Measurements from ENCODE around the gene NVL.

The NVL gene

DNA sequence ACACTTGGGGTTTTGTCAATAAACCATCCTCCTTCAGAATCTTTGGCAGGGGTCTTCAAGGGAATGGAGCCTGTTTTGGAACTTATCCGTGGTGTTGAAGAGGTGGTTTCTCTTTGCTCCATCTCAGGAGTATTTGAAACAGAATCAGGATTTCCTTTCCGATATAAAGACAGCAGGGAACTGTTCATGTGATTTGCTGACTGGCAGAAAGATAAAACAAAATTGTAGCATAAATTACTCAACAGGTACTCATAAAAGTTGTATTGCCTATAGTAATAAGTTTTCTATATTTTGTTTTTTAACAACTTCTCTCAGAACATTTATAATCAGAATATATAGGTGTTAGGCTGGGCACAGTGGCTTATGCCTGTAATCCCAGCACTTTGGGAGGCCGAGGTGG lies 21.9 kb downstream of the NVL start:
- no peak for DNase-seq (ENCODE audit: low spot score)
- TF ChIP-seq CTCF (IDR thresholded peaks at IDR 0.05; ENCODE audit: extremely low read depth, missing control alignments), result no peak

- no peak for DNase-seq (ENCODE audit: low spot score)
- no peak for TF ChIP-seq CTCF (IDR thresholded peaks at IDR 0.05; ENCODE audit: extremely low read depth, missing control alignments)
Measured at GRCh38 chr1:224304767-224305166, 25.2 kb downstream of the NVL start.

DNA sequence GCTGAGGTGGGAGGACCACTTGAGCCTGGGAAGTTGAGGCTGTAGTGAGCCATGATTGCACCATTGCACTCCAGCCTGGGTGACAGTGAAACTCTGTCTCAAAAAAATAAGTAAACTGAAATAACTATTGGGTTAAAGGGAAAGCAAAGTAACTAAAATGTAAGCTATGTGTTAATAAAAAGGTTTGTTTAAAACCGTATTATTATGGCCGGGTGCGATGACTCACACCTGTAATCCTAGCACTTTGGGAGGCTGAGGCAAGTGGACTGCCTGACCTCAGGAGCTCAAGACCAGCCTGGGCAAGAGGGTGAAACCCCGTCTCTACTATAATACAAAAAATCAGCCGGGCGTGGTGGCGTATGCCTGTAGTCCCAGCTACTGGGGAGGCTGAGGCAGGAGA lies 27.0 kb downstream of the NVL start:
- TF ChIP-seq CTCF (IDR thresholded peaks at IDR 0.05; ENCODE audit: extremely low read depth, missing control alignments), result no peak
- no peak for DNase-seq (ENCODE audit: low spot score)

DNA sequence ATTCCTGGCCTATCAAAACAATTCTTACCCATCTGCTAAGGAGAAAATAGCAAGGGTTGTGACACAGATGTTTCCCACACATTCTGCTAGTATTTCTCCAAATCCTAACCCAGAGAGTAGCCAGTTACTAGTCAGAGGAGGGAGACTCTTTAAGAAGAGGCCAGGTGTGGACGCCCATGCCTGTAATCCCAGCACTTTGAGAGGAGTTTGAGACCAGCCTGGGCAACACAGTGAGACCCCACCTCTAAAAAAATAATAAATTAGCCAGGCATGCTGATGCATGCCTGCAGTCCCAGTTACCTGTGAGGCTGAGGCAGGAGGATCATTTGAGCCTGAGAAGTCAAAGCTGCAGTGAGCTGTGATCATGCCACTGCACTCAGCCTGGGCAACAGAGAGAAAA lies 28.6 kb downstream of the NVL start:
- DNase-seq (ENCODE audit: low spot score), result no peak

GRCh38 chr1:224300346-224300745 lies 29.6 kb downstream of the NVL start:
- no peak for TF ChIP-seq CTCF (IDR thresholded peaks at IDR 0.05; ENCODE audit: extremely low read depth, missing control alignments)

More for the DNA sequence above, 28.6 kb downstream of the NVL start:
- no peak for TF ChIP-seq CTCF (IDR thresholded peaks at IDR 0.05; ENCODE audit: extremely low read depth, missing control alignments)

DNA sequence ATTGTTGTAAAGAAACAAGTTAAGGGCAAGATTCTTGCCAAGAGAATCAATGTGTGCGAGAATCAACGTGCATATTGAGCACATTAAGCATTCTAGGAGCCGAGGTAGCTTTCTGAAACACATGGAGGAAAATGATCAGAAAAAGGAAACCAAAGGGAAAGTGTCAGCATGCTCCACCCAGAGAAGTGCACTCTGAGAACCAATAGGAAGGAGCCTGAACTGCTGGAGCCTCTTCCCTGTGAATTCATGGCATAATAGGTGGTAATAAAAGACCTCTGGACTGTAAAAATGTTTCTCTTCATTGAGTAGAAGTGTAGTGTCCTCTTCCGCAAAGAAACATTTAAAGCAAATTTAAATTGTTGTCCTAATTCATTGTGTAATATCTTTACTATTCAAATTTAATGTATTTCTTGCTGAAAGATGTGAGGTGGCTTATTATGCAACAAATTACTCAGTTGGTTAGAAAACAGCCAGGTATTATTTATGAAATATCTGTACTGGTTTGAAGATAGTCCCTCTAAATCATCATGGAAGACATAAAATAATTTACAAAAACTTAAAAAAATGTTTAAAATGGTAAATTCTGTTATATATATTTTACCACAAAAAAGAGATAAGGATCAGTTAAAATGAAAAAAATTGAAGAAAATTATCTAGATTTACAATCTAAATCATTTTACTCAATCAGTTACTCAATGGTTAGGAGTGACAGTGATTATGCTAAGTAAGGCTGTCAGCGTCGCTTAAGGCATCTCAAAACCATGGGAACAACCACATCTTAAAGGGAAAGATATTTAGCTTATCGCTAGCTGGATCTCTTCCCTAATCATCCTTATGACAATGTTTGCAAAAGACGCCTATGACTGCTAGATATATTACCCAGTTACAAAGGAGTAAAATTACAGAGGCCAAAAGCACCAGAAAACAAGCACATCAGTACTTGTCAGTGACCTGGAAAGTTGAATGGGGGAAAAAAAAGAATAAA lies 31.3 kb downstream of the NVL start:
- DNase-seq (ENCODE audit: low spot score), result no peak
- TF ChIP-seq CTCF (IDR thresholded peaks at IDR 0.05; ENCODE audit: extremely low read depth, missing control alignments), result no peak

More at GRCh38 chr1:224300346-224300745, 29.6 kb downstream of the NVL start:
- DNase-seq (ENCODE audit: low spot score), result no peak

GRCh38 chr1:224294775-224295174 lies 35.2 kb downstream of the NVL start:
- TF ChIP-seq CTCF (IDR thresholded peaks at IDR 0.05; ENCODE audit: extremely low read depth, missing control alignments), result no peak
- no peak for DNase-seq (ENCODE audit: low spot score)

Measured in GM20000 (cell line).